A673 (cell line): ENCODE data around the gene PPM1K.

Experiments used
- CTCF ChIP-seq: fragments of 300-800, 200-600 bp; sonication (generic); conservative IDR thresholded peaks from 2 replicates; pipeline ENCODE4 v1.5.1; 2017; ENCODE audit warnings: low read depth, mild to moderate bottlenecking, antibody characterized with exemption, low read length, moderate library complexity, mixed read lengths
- EZH2 ChIP-seq: fragments of 200-600 bp; sonication (generic); IDR thresholded peaks from 2 replicates; pipeline ENCODE4 v1.6.1; 2017; ENCODE audit warnings: borderline replicate concordance, low read depth, mild to moderate bottlenecking, mixed read lengths, antibody characterized with exemption, low read length; ENCODE audit not compliant: poor library complexity, severe bottlenecking

GRCh38 chr4:88215351-88215750, 69.0 kb downstream of the PPM1K start:
- TF ChIP-seq CTCF (no peak), EZH2 (no peak)
